K562 (cell line): ENCODE data around the gene IQSEC3. TPM values are rescaled to one million over a fixed set of nuclear protein-coding genes. Genes with fewer than 3 reads are reported as not detected.
A peak's percentile ranks its signal among the peaks of the same experiment; 100 is the strongest.

Source experiments
- ATAC-seq: fragments of 200-7000 bp; cut with Tn5 transposase; 3 replicates; pipeline ENCODE4 v1.9.1; 2020; ENCODE audit warnings: moderate library complexity
- BruUV-seq: library from RNA; stranded (reverse); fragments of 400-500 nt; replicated peaks from 2 replicates; lab custom pipeline; 2021; lab: Mats Ljungman, UMichigan
- CTCF ChIA-PET: fragments of 300-600 bp; formaldehyde crosslinking; extraction: SDS; loops from one replicate; lab custom pipeline; 2021; ENCODE audit warnings: low intra/inter-chr PET ratio; lab: Yijun Ruan, JAX
- POLR2A ChIA-PET: fragments of 300-600, 350-650 bp; sonication (Branson Sonifier 250); formaldehyde crosslinking; extraction: SDS; loops from one replicate; lab custom pipeline; 2021; ENCODE audit warnings: antibody characterized with exemption, inconsistent platforms; lab: Yijun Ruan, JAX
- DNase-seq, 4 experiments: peaks; one replicate each; pipeline versions ENCODE4 v3.0.0 to v3.0.0-alpha.2; 2011 to 2018; ENCODE audit warnings: low spot score in 3 of 4, mixed read lengths in 3 of 4; ENCODE audit errors: extremely low read depth in 1 of 4
- FAIRE-seq: peaks from 2 replicates; lab custom pipeline; 2011; peaks lifted over from hg19 to GRCh38; lab: Jason Lieb, UNC
- H2AFZ ChIP-seq: 2 replicates; pipeline ENCODE4 v1.6.0; 2011; ENCODE audit warnings: low read depth, low read length, control low read depth, inconsistent platforms
- H3K27ac ChIP-seq: fragments of 200-600 bp; 3 replicates; pipeline ENCODE4 v1.8.0; 2011; ENCODE audit warnings: low read depth, mild to moderate bottlenecking, control low read depth, inconsistent platforms, low read length, moderate library complexity, mixed read lengths; ENCODE audit errors: extremely low read depth
- H3K27me3 ChIP-seq, 2 experiments: fragments of 300-600 bp in 1 of 2; 2 replicates in 1 of 2; 3 replicates in 1 of 2; pipeline versions ENCODE4 v1.6.0 to v1.8.0; 2011; ENCODE audit warnings: inconsistent platforms in 2 of 2, low read length in 2 of 2, mild to moderate bottlenecking in 1 of 2, mixed read lengths in 1 of 2, moderate library complexity in 1 of 2; ENCODE audit not compliant: control insufficient read depth in 2 of 2, insufficient read depth in 2 of 2
- H3K36me3 ChIP-seq: fragments of 300-600 bp; 3 replicates; pipeline ENCODE4 v1.8.0; 2011; ENCODE audit warnings: mild to moderate bottlenecking, low read length, inconsistent platforms; ENCODE audit not compliant: control insufficient read depth, insufficient read depth
- H3K4me1 ChIP-seq, 2 experiments: fragments of 200-600 bp in 1 of 2; replicated peaks in 1 of 2; 2 replicates in 1 of 2; 3 replicates in 1 of 2; pipeline versions ENCODE4 v1.5.1 to v1.8.0; 2011; ENCODE audit warnings: inconsistent platforms in 2 of 2, low read length in 2 of 2, mild to moderate bottlenecking in 1 of 2, mixed read lengths in 1 of 2, moderate library complexity in 1 of 2; ENCODE audit not compliant: control insufficient read depth in 2 of 2, insufficient read depth in 2 of 2
- H3K4me2 ChIP-seq: 2 replicates; pipeline ENCODE4 v1.6.1; 2011; ENCODE audit warnings: low read length, control low read depth, inconsistent platforms, mixed read lengths; ENCODE audit not compliant: insufficient read depth
- H3K4me3 ChIP-seq: fragments of 200-600 bp; sonication (generic), shearing (Covaris generic); 2 replicates; pipeline ENCODE4 v1.5.1; 2016; ENCODE audit warnings: control low read depth, inconsistent platforms
- H3K79me2 ChIP-seq: fragments of 200-600 bp; 3 replicates; pipeline ENCODE4 v1.8.0; 2011; ENCODE audit warnings: low read length, inconsistent platforms; ENCODE audit not compliant: control insufficient read depth, insufficient read depth
- H3K9ac ChIP-seq, 2 experiments: 2 replicates each; pipeline versions ENCODE4 v1.6.0 to v1.6.1; 2011; ENCODE audit warnings: low read depth in 2 of 2, low read length in 2 of 2, control low read depth in 1 of 2, inconsistent platforms in 1 of 2, mild to moderate bottlenecking in 1 of 2, mixed read lengths in 1 of 2; ENCODE audit not compliant: insufficient read depth in 1 of 2
- H3K9me1 ChIP-seq: one replicate; pipeline ENCODE4 v1.6.0; 2011; ENCODE audit warnings: inconsistent platforms, mild to moderate bottlenecking, low read length, moderate library complexity; ENCODE audit not compliant: control insufficient read depth, insufficient read depth
- H3K9me3 ChIP-seq: replicated peaks from 2 replicates; pipeline ENCODE4 v1.5.1; 2011; ENCODE audit warnings: low read depth, low read length, inconsistent platforms; ENCODE audit not compliant: control insufficient read depth, insufficient read depth
- H4K20me1 ChIP-seq: replicated peaks from 2 replicates; pipeline ENCODE4 v1.6.1; 2011; ENCODE audit warnings: low read length, inconsistent platforms, mixed read lengths; ENCODE audit not compliant: control insufficient read depth, insufficient read depth
- AFF4 ChIP-seq: sonication (generic); formaldehyde crosslinking; IDR thresholded peaks from 2 replicates; pipeline ENCODE4 v1.8.0; 2023; ENCODE audit warnings: mild to moderate bottlenecking, missing genetic modification reagents
- EP300 ChIP-seq: IDR thresholded peaks from 2 replicates; pipeline ENCODE4 v1.6.1; 2012; ENCODE audit warnings: low read length, improper control_type of control experiment
- FOS ChIP-seq: IDR thresholded peaks from 3 replicates; pipeline ENCODE4 v1.6.1; 2011; ENCODE audit not compliant: insufficient read length; ENCODE audit errors: extremely low read depth
- L3MBTL2 ChIP-seq: fragments of 450-650 bp; IDR thresholded peaks from 2 replicates; pipeline ENCODE4 v1.6.1; 2016; ENCODE audit warnings: mild to moderate bottlenecking, moderate library complexity
- SRSF3 ChIP-seq: fragments of 200-400 bp; formaldehyde crosslinking; IDR thresholded peaks from 2 replicates; pipeline ENCODE4 v1.6.1; 2016; ENCODE audit warnings: mild to moderate bottlenecking, low read length, moderate library complexity; ENCODE audit not compliant: insufficient read depth
- TBL1XR1 ChIP-seq, 2 experiments: IDR thresholded peaks; 2 replicates each; pipeline ENCODE4 v1.6.1; 2012; ENCODE audit warnings: improper control_type of control experiment in 2 of 2, low read length in 2 of 2, mild to moderate bottlenecking in 1 of 2
- ZBED1 ChIP-seq: IDR thresholded peaks from 2 replicates; pipeline ENCODE4 v1.6.1; 2014
- ZBTB43 ChIP-seq: sonication (generic); formaldehyde crosslinking; IDR thresholded peaks from 2 replicates; pipeline ENCODE4 v1.8.0; 2023; ENCODE audit warnings: mild to moderate bottlenecking, missing genetic modification reagents
- ZNF253 ChIP-seq: fragments of 250-450 bp; sonication (Bioruptor Pico); conservative IDR thresholded peaks from 2 replicates; pipeline ENCODE4 v1.6.1; 2021; ENCODE audit warnings: mild to moderate bottlenecking
- ZNF764 ChIP-seq: fragments of 250-450 bp; sonication (Bioruptor Pico); IDR thresholded peaks from 2 replicates; pipeline ENCODE4 v1.4.0; 2020; ENCODE audit warnings: low read depth, mild to moderate bottlenecking, moderate library complexity
- WGBS: fragments of 100-300 bp; shearing (Covaris generic); methylation state at CpG from one replicate; pipeline ENCODE4 v1.1.6; 2016; ENCODE audit warnings: low coverage, mixed read lengths; ENCODE audit not compliant: insufficient coverage; ENCODE audit errors: missing lambda C conversion rate; 5-methylcytosine and 5-hydroxymethylcytosine counted together
- in situ Hi-C: fragments of 300-500 bp; cut with MboI; formaldehyde crosslinking; loops from 4 replicates; pipeline ENCODE4 v1.15.0; 2018; ENCODE audit warnings: inconsistent platforms, mixed read lengths
- intact Hi-C: fragments of 100-400 bp; cut with micrococcal nuclease; formaldehyde crosslinking; loops from 2 replicates; pipeline ENCODE4 v1.14.2; 2022
- polyA plus RNA-seq, 8 experiments: library from polyadenylated mRNA; depleted of rRNA in 4 of 8; stranded (reverse) in 5 of 8; unstranded in 3 of 8; fragments of >200 nt; fragmentation: Nextera tagmentation in 2 of 8; fragmentation: Illumina TruSeq in 1 of 8; extraction: Ambion mirVana in 2 of 8; extraction: Trizol in 1 of 8; gene quantifications; 2 replicates each; pipeline versions ENCODE4 v1.2.1 to v1.2.3, GENCODE V29; 2011 to 2014; ENCODE audit warnings: inconsistent platforms in 1 of 8, missing spikeins in 1 of 8
- total RNA-seq, 7 experiments: library from RNA; depleted of rRNA in 6 of 7; stranded (reverse); fragments of >200 nt in 6 of 7; fragmentation: Illumina TruSeq in 2 of 7; extraction: Trizol in 2 of 7; gene quantifications; 2 replicates each; pipeline versions ENCODE4 v1.2.1 to v1.2.3, GENCODE V29; 2011 to 2021; ENCODE audit warnings: low replicate concordance in 1 of 7
- TF ChIP-seq, protein P1 (sequence below): fragments of 450-650 bp; IDR thresholded peaks from 2 replicates; pipeline ENCODE4 v1.6.1; 2017; ENCODE audit warnings: antibody characterized with exemption, mild to moderate bottlenecking

IQSEC3 gene
- total and polyA plus RNA-seq, 9 of the 15 experiments (the other 6 are each of a cell fraction or from before 2014, with no cell fraction given) = under 0.01 to 0.25 (median 0.08) TPM; not detected in 3

- TF ChIP-seq, protein P1, sequence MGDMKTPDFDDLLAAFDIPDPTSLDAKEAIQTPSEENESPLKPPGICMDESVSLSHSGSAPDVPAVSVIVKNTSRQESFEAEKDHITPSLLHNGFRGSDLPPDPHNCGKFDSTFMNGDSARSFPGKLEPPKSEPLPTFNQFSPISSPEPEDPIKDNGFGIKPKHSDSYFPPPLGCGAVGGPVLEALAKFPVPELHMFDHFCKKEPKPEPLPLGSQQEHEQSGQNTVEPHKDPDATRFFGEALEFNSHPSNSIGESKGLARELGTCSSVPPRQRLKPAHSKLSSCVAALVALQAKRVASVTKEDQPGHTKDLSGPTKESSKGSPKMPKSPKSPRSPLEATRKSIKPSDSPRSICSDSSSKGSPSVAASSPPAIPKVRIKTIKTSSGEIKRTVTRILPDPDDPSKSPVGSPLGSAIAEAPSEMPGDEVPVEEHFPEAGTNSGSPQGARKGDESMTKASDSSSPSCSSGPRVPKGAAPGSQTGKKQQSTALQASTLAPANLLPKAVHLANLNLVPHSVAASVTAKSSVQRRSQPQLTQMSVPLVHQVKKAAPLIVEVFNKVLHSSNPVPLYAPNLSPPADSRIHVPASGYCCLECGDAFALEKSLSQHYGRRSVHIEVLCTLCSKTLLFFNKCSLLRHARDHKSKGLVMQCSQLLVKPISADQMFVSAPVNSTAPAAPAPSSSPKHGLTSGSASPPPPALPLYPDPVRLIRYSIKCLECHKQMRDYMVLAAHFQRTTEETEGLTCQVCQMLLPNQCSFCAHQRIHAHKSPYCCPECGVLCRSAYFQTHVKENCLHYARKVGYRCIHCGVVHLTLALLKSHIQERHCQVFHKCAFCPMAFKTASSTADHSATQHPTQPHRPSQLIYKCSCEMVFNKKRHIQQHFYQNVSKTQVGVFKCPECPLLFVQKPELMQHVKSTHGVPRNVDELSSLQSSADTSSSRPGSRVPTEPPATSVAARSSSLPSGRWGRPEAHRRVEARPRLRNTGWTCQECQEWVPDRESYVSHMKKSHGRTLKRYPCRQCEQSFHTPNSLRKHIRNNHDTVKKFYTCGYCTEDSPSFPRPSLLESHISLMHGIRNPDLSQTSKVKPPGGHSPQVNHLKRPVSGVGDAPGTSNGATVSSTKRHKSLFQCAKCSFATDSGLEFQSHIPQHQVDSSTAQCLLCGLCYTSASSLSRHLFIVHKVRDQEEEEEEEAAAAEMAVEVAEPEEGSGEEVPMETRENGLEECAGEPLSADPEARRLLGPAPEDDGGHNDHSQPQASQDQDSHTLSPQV = no peak
- TF ChIP-seq ZBED1 = no peak
Measured at GRCh38 chr12:117311-117710, 50.7 kb downstream of the IQSEC3 start (continued).

- H3K9me3 ChIP-seq = no peaks in the 10 kb centered on the region
- BruUV-seq = no TSS peak
- in situ Hi-C loops (no loop called here), intact Hi-C loops (no loop called here)
- CTCF ChIA-PET = no interaction called here
- peaks cover 0 to 18% of the 10 kb centered on the region in 2 experiments; a peak in 3 of 5 replicates for H3K4me1 ChIP-seq
- no peak overlapping the region for H3K4me2 ChIP-seq
- H2AFZ ChIP-seq = no peak overlapping the region
- H3K79me2 ChIP-seq = no peaks in the 10 kb centered on the region
- no peaks in the 10 kb centered on the region; the same call in 1 of the 2 replicates for H4K20me1 ChIP-seq
- WGBS = 26% methylated on average over 6 of the region's 8 CpGs
- ATAC-seq (peak; percentile 40; the same call in 2 of the 3 replicates), DNase-seq (peak in 2 of 4 experiments; percentile 24 to 26), FAIRE-seq (no peak)
- peak overlapping the region in 1 of 2 experiments; percentile 54; a peak in 2 of 4 replicates for H3K9ac ChIP-seq
- POLR2A ChIA-PET = interaction anchor here (0.6 to 1.1 kb wide), 2 partner anchors 24 to 73 kb away, joined by 3 to 5 read pairs; no protein-coding TSS in a partner anchor
- H3K9me1 ChIP-seq = no peaks in the 10 kb centered on the region
- H3K27me3 ChIP-seq = peaks cover 4 to 36% of the 10 kb centered on the region in 2 experiments; a peak in 4 of 5 replicates
- no peak overlapping the region for H3K4me3 ChIP-seq
- H3K27ac ChIP-seq = no peak overlapping the region
- H3K36me3 ChIP-seq = no peaks in the 10 kb centered on the region
- TF ChIP-seq L3MBTL2 (no peak), TBL1XR1 (IDR thresholded peaks at IDR 0.05; ENCODE audit: low read length in 2 of 2) (no peak), ZBTB43 (CRISPR knock-in tag) (no peak), AFF4 (CRISPR knock-in tag) (no peak), EP300 (no peak), SRSF3 (no peak), ZNF764 (CRISPR knock-in tag) (no peak), ZNF253 (no peak), FOS (no peak)
Measured at GRCh38 chr12:117816-118345, 51.3 kb downstream of the IQSEC3 start.
